Ovary (tissue), 3 donors: ENCODE data around the gene TBC1D19.

Experiments
- POLR2A ChIP-seq: fragments of 450-650 bp; IDR thresholded peaks from one replicate; pipeline ENCODE4 v1.6.1; 2017; ENCODE audit warnings: antibody characterized with exemption, mild to moderate bottlenecking, moderate library complexity
- TF ChIP-seq, protein P1 (sequence below), 3 donors: fragments of 450-650 bp in 2 of 3; fragments of 200-600 bp in 1 of 3; IDR thresholded peaks; one replicate each; pipeline versions ENCODE4 v1.5.1 to v1.8.0; 2016 to 2022; ENCODE audit warnings: antibody characterized with exemption in 3 of 3, mild to moderate bottlenecking in 1 of 3
- donor health status: DM: no; HTN: no; CAD: no.

DNA sequence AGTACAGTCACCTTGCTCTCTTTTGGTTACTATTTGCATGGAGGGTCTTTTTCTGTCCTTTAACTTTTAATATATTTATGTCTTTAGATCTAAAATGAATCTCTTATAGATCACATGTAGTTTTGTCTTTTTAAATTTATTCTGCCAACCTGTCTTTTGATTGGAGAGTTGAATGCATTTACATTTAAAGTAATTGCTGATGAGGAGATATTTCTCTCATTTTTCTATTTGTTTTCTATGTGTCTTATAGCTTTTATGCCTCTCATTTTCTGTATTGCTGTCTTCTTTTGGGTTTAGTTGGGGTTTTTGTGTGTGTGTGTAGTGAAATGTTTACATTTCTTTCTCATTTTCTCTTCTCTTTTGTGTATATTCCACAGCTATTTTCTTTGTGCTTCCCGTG lies 123.5 kb downstream of the TBC1D19 start:
- TF ChIP-seq, protein P1, sequence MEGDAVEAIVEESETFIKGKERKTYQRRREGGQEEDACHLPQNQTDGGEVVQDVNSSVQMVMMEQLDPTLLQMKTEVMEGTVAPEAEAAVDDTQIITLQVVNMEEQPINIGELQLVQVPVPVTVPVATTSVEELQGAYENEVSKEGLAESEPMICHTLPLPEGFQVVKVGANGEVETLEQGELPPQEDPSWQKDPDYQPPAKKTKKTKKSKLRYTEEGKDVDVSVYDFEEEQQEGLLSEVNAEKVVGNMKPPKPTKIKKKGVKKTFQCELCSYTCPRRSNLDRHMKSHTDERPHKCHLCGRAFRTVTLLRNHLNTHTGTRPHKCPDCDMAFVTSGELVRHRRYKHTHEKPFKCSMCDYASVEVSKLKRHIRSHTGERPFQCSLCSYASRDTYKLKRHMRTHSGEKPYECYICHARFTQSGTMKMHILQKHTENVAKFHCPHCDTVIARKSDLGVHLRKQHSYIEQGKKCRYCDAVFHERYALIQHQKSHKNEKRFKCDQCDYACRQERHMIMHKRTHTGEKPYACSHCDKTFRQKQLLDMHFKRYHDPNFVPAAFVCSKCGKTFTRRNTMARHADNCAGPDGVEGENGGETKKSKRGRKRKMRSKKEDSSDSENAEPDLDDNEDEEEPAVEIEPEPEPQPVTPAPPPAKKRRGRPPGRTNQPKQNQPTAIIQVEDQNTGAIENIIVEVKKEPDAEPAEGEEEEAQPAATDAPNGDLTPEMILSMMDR (IDR thresholded peaks at IDR 0.05): no peak
- no peak for TF ChIP-seq POLR2A
